ENCODE measurements around the gene ATP6V1G3.
"Not testable (repeated sequence)": the region's sequence is repeated elsewhere in the genome, so short reads cannot be mapped to it uniquely, and the experiment has no call there.

The ATP6V1G3 gene

DNA sequence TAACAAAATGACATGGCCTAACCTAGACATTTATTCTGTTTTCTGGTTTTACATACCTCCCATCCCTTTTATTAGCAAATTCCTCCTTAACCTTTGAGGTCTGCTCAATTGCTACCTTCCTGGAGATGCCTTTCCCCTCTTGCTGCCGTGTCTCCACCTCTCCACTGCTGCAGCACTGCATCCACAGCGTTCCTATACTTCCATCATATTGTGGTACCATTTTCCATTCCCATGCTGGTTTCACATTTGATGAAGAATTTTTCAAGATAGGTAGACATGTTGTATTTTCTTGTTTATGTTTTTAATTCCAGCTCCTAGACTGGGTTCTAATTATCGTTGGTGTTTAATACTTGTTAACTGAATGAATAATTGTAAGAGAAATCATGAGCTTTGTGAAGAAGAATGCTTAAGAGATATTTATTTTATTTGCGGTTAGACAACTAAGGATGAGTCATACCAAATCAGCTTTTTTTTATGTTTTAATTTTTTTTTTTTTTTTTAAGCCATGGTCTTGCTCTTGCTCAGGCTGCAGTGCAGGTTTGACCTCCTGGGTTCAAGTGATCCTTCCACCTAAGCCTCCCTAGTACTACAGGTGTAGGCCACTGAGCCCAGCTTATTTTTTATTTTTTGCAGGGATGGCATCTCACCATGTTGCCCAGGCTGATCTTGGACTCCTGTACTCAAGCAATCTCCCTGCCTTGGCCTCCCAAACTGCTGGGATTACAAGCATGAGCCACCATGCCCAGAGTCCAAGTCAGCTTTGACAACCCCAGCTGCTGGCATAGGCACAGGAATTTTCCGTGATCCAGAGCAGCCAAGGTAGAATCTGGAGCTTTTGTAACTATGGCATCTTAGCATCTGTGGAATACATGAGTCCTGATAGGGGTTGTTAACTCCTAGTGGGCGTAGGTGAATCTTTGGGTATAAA is 44.0 kb downstream of the ATP6V1G3 start:
- no peak for DNase-seq (ENCODE audit: low read depth)

DNA sequence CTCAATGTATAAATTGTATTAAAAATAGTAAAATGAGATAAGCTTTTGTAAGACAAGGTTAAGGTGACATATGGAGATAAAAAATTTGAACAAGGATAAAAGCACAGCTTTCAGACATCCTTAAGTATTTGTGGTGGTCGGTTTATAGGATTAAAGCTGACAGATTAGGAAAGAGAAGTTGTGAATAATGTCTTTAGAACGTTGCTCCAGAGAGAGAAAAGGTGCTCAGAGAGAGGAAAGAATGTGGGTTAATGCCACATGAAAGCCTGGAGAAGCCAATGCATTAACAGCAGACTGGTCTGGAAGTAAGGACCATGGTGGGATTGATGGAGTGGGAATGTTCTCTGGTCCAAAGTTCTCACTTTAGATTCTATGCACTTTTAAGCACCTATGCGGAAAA is 44.8 kb downstream of the ATP6V1G3 start:
- peak; percentile 40 for DNase-seq (ENCODE audit: low read depth)

DNA sequence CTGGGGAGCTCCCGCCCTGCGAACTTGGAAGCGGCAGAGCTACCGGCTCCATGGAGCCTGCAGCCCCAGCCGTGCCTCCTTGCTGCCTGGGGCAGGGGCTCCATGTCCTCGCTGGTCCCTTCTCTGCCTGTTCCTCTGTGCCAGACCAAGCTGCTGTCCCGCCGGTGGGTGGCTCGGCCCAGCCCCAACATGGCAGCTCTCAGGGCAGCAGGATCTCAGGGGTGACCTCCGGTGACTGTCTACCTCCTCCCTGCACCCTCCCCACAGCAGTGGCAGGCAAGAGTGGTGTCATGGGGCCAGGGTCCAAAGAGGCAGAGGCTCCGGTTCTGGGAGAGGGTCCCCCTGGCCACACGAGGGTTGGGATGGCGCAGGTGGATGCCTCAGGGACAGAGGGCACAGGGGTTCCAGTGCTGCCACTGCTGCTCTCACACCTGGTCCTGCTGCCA is 45.8 kb downstream of the ATP6V1G3 start:
- DNase-seq (ENCODE audit: low read depth), result no peak

DNA sequence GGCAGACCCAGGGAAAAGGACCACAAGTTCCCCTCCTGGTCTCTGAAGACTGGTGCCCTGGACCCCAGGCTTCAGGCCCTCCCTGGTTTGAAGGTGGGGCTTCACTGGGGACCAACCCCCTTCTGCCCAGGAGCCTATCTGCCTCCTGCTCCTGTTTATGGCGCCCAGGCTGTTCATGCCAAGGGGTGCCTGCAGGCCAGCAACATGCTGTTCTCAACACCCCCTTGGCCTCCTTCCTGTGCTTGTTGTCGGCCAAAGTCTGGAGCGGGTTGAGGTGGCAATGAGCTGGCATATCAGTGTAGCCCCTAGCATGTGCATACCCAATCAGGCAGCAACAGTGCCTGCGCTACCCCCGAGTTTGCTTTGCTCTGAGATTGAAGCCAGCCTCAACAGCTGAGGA is 46.3 kb downstream of the ATP6V1G3 start:
- no peak for DNase-seq (ENCODE audit: low read depth)

DNA sequence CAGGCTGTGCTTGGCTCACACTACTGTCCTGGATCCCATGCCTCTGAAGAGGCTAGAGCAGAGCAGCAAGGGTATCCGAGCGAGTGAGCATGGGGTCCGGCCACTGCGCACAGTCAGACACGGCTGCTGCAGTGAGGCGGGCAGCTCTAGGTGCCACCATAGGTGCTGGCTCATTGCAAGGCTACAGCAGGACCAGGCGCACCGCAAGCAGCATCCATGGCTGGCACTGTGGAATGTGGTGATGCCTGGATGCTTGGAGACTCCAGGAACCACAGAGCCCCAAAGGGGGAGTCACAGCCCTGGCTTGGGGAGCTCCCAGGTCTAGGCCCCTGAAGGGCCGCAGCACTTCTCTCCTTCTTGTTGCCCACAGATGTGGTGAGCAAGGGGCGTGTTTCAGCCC is 47.2 kb downstream of the ATP6V1G3 start:
- no peak for DNase-seq (ENCODE audit: low read depth)

DNA sequence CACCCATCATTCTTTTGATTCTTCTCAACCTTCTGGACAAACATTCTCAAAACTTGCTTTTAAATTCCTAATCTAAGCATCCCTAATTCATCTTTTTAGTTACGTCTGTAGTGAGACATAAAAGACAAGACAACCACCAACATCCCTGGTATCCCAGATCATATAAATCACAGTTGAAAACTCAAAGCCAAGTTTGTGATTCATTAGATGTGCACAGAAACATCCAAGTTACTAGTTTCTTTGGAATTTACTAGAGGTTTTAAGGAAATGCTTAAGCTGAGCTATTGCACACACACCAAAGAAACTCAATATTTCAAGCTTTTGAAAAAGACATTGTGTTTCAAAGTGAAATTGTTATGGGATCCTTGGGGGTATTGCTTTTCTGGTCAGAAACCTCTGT is 47.6 kb downstream of the ATP6V1G3 start:
- peak; percentile 55 for DNase-seq (ENCODE audit: low read depth)

DNA sequence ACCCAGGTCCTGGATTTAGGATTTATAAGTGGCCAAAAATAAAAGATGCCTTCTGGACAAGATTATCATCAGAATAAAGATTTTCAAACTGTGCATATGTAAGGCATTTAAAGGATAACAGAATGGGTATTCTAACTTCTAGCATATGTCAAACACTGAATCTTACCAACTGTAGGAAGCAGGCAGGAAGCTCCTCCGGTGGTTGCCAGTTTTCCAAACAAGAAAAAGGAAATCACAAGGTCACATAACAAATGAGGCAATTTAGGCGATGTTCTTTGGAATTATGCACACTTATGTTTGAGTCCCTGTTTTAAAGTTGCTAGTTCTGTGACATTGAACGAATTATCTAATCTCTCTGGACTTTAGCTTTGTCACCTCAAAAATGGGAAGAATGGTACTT is 48.9 kb downstream of the ATP6V1G3 start:
- DNase-seq (ENCODE audit: low read depth), result no peak

DNA sequence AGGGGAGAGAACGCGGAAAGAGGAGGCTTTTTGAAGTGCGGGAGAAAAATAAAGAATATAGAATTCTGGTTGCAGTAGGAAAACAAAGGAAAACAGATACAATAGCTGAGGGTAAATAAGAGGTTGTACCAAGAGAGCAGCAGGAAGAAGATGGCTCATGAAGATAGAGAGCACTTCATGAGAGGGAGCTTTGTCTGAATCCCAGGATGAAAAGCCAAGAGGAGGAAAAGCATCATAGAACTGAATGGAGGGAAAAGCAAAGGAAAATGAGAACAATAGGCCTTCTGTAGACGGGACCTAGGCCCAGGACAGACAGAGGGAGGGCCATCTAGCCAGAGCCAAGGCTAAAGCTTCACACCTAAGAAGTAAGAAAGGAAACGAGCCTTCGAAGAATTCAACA is 49.5 kb downstream of the ATP6V1G3 start:
- no peak for DNase-seq (ENCODE audit: low read depth)

DNA sequence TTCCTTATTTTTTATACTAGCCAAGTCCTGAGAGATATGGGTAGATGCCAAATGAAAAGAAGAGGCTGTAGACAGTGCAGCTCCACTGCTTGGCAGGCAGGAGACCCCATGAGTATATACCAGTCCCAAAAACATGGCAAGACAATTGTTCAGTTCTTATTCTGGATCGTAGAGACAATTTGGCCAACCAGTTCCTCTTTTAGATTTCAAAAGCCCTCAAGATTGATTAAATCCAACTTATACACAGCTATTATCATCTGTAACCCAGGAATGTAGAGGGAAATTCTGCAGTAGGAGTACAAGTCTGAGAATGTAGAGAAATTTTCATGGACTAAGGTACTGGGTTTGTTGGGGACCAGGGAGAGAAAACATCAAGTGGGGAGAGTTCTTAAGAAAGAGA is 50.3 kb downstream of the ATP6V1G3 start:
- DNase-seq (ENCODE audit: low read depth), result no peak

DNA sequence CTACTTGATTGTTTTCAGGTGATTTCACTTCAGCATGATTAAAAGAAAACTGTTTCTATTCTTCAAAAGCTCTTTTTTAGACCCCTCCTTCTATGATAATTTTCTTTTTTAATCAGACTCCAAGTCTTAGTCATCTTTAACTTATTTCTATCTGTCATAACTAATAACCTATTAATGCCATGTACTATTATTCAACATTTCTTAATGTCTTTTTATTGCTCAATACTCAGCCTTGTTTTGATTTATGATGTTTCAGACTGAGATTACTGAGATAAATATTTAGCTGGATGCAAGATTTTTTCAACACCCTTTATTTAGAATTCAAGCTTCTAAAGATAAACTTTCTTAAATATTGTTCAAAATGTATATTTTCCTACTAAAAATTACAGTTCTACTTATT is 53.6 kb downstream of the ATP6V1G3 start:
- no peak for DNase-seq (ENCODE audit: low read depth)

DNA sequence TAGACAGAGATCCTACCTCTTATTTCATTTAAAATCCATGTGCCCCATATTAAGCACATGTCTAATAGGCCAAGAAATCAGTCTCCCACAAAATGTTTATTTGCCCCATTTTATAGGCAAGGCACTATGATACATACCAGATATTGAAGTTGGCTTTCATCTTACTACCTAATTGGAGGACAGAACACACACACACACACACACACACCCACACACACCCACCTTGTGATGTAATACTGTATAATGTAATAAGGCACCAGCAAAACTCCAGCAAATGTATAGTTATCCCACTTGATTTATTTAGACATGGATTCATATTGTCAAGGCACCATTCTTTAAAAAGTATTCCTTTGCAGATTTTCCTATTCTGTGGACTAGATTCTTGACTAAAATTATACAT is 56.8 kb downstream of the ATP6V1G3 start:
- DNase-seq (ENCODE audit: low read depth), result no peak

DNA sequence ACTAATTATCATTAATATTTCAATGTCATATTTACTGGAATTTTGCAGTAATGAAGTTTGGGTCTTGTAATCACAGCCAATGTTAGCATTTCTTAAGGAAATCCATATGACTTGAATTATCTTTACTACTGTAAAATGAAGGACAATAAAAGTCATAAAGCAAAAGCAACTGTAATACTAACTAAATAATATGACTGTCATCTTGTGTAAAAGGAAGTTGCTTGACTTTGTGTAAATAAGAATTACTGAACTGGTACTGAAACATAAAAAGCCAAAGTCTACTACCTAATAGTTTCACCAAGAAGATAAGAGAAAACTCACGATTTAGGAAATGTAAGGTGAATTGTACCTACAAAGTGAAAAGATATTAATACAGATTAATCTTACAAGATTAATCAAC is 57.5 kb downstream of the ATP6V1G3 start:
- no peak for DNase-seq (ENCODE audit: low read depth)

DNA sequence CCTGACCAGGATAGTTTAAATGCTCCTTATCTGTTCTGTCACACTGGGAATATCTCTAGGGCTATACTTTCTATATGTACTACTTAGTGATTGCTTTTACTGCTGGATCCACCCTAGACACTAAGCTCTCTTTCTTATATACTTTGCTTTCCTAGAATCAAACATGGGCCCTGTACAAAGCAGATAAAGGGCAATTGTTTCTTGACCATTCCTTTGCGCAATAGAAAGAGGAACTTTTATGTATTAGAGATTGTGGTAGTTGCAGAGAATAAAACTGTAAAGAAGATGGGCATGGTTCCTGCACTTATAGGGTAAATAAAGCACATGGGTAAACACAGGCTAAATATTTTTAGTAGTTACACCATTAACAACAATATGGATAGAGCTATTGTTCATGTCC is 58.8 kb downstream of the ATP6V1G3 start:
- DNase-seq (ENCODE audit: low read depth), result no peak

DNA sequence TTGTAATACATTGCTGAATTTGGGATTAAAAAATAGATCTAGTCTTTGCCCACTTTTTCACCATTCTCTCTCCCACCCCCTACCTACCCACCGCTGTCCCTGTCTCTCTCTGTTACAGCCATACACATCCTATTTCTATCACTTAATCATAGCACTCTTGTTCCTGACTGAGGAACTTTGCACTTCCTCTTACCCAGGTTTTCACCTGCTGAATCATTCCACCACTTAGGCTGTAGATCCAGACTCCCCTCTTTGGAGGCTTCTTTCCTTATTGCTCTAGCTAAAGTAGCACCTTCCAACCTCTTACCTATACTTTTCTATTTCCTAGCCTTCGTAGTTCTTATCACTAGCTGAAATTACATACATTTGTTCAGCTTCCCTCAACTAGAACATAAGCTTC is 59.6 kb downstream of the ATP6V1G3 start:
- no peak for DNase-seq (ENCODE audit: low read depth)

DNA sequence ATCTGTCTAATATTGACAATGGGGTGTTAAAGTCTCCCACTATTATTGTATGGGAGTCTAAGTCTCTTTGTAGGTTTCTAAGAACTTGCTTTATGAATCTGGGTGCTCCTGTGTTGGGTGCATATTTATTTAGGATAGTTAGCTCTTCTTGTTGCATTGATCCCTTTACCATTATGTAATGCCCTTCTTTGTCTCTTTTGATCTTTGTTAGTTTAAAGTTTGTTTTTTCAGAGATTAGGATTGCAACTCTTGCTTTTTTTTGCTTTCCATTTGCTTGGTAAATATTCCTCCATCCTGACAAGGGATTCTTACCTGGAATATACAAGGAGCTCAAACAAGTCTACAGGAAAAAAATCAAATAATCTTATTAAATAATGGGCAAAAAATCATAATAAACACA is 63.1 kb downstream of the ATP6V1G3 start:
- DNase-seq (ENCODE audit: low read depth), result not testable (repeated sequence)
